ENCODE results near the gene FBXL14. TPM values are rescaled to one million over a fixed set of nuclear protein-coding genes. Genes with fewer than 3 reads are reported as not detected.

The FBXL14 gene
- polyA plus RNA-seq, 3 donors, result 11.0 to 17.2 (median 14.6) TPM

Other genes starting within 250 kb of the FBXL14 start
- 1 to 10 TPM; 5.6 to 8.1 (median 6.4) TPM for gene WNT5B, start 34.6 kb upstream of the FBXL14 start, polyA plus RNA-seq (ENCODE audit: insufficient read length in 3 of 3)
- 10 to 100 TPM; 45.7 to 47.4 (median 46.3) TPM for gene ADIPOR2, start 96.5 kb upstream of the FBXL14 start, polyA plus RNA-seq (ENCODE audit: insufficient read length in 3 of 3)
- gene LRTM2, start 226.0 kb upstream of the FBXL14 start, polyA plus RNA-seq (ENCODE audit: insufficient read length in 3 of 3), result under 1 TPM; 0.13 to 0.75 (median 0.67) TPM